ENCODE results near the gene AUTS2.

DNA sequence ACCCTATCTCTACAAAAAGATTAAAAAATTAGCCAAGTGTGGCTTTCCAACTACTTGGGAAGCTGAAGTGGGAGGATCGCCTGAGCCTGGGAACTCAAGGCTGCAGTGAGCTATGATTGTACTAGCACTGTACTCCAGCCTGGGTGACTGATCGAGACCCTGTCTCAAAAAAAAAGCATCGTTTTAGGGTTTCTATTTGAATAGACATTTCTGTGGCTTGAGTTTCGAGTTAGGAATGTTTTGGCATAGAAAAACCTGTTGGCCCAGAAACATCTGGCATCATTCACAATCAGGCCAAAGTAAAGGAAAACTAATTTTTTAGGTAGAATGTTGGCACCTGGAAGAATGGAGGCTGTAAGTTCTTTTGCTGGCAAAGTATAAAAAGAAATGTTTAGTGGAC is 72.4 kb downstream of the AUTS2 start:
- TF ChIP-seq, protein P1, sequence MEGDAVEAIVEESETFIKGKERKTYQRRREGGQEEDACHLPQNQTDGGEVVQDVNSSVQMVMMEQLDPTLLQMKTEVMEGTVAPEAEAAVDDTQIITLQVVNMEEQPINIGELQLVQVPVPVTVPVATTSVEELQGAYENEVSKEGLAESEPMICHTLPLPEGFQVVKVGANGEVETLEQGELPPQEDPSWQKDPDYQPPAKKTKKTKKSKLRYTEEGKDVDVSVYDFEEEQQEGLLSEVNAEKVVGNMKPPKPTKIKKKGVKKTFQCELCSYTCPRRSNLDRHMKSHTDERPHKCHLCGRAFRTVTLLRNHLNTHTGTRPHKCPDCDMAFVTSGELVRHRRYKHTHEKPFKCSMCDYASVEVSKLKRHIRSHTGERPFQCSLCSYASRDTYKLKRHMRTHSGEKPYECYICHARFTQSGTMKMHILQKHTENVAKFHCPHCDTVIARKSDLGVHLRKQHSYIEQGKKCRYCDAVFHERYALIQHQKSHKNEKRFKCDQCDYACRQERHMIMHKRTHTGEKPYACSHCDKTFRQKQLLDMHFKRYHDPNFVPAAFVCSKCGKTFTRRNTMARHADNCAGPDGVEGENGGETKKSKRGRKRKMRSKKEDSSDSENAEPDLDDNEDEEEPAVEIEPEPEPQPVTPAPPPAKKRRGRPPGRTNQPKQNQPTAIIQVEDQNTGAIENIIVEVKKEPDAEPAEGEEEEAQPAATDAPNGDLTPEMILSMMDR (IDR thresholded peaks at IDR 0.05), result no peak
- TF ChIP-seq POLR2A (IDR thresholded peaks at IDR 0.05), result no peak
